ENCODE data around the gene PTCD2. TPM values are rescaled to one million over a fixed set of nuclear protein-coding genes. Genes with fewer than 3 reads are reported as not detected.
A peak's percentile ranks its signal among the peaks of the same experiment; 100 is the strongest.

PTCD2 gene
- total and polyA plus RNA-seq, 4 experiments from 2014 or later = 4.1 to 12.0 (median 8.9) TPM

- Histone ChIP-seq H3K4me3 (ENCODE audit: low read length in 2 of 2) (no peak overlapping the region), H3K36me3 (ENCODE audit: insufficient read depth, low read length) (peaks cover 10% of the 10 kb centered on the region), H3K27me3 (ENCODE audit: insufficient read depth, low read length) (no peaks in the 10 kb centered on the region), H3K9me3 (ENCODE audit: control insufficient read depth in 1 of 2, low read length in 2 of 2) (no peaks in the 10 kb centered on the region), H3K4me1 (ENCODE audit: insufficient read depth, low read length) (no peaks in the 10 kb centered on the region), H3K27ac (ENCODE audit: low read depth, low read length) (no peak overlapping the region)
- Mint-ChIP-seq H3K4me1 (peaks cover 0 to 1% (median 0%) of the 10 kb centered on the region in 4 donors), H3K36me3 (peaks cover 32 to 47% of the 10 kb centered on the region in 2 donors), H3K4me3 (no peak overlapping the region), H3K27ac (no peak overlapping the region), H3K9me3 (no peaks in the 10 kb centered on the region), H3K27me3 (no peaks in the 10 kb centered on the region)
- ChIA-PET CTCF (ENCODE audit: partially characterized antibody) (no interaction called here), POLR2A (ENCODE audit: partially characterized antibody) (no interaction called here)
- intact Hi-C loops (cut with micrococcal nuclease) = no loop called here
- no peak for DNase-seq
Observed at GRCh38 chr5:72346398-72346797, 26.2 kb downstream of the PTCD2 start.

GRCh38 chr5:72347801-72348308, 27.7 kb downstream of the PTCD2 start:
- Mint-ChIP-seq H3K4me1 (peaks cover 0 to 1% (median 0%) of the 10 kb centered on the region in 4 donors), H3K4me3 (no peak overlapping the region), H3K27ac (peak overlapping the region in 1 of 7 donors; percentile 8), H3K27me3 (no peaks in the 10 kb centered on the region), H3K9me3 (no peaks in the 10 kb centered on the region), H3K36me3 (peaks cover 26 to 52% of the 10 kb centered on the region in 2 donors)
- Histone ChIP-seq H3K27ac (ENCODE audit: low read depth, low read length) (no peak overlapping the region), H3K4me3 (ENCODE audit: low read length in 2 of 2) (no peak overlapping the region), H3K36me3 (ENCODE audit: insufficient read depth, low read length) (peaks cover 4% of the 10 kb centered on the region), H3K4me1 (ENCODE audit: insufficient read depth, low read length) (no peaks in the 10 kb centered on the region), H3K9me3 (ENCODE audit: control insufficient read depth in 1 of 2, low read length in 2 of 2) (no peaks in the 10 kb centered on the region), H3K27me3 (ENCODE audit: insufficient read depth, low read length) (no peaks in the 10 kb centered on the region)
- ChIA-PET POLR2A (ENCODE audit: partially characterized antibody) (no interaction called here), CTCF (ENCODE audit: partially characterized antibody) (interaction anchor here (1.3 kb wide), 1 partner anchor 39 kb away, joined by 3 read pairs; no protein-coding TSS in a partner anchor)
- intact Hi-C loops (cut with micrococcal nuclease) = no loop called here
- DNase-seq = no peak

GRCh38 chr5:72351376-72351775, 31.2 kb downstream of the PTCD2 start:
- H3K27ac ChIP-seq (ENCODE audit: low read depth, low read length) = no peak overlapping the region
- intact Hi-C loops (cut with micrococcal nuclease) = no loop called here
- no peak overlapping the region for H3K4me3 Mint-ChIP-seq
- H3K4me1 ChIP-seq (ENCODE audit: insufficient read depth, low read length) = no peaks in the 10 kb centered on the region
- H3K27me3 Mint-ChIP-seq = no peaks in the 10 kb centered on the region
- no peaks in the 10 kb centered on the region for H3K27me3 ChIP-seq (ENCODE audit: insufficient read depth, low read length)
- H3K9me3 Mint-ChIP-seq = no peaks in the 10 kb centered on the region
- H3K36me3 Mint-ChIP-seq = peaks cover 16 to 30% of the 10 kb centered on the region in 2 donors
- DNase-seq = no peak
- no peak overlapping the region for H3K27ac Mint-ChIP-seq
- CTCF ChIA-PET (ENCODE audit: partially characterized antibody) = no interaction called here
- POLR2A ChIA-PET (ENCODE audit: partially characterized antibody) = no interaction called here
- no peaks in the 10 kb centered on the region for H3K9me3 ChIP-seq (ENCODE audit: control insufficient read depth in 1 of 2, low read length in 2 of 2)
- no peaks in the 10 kb centered on the region for H3K36me3 ChIP-seq (ENCODE audit: insufficient read depth, low read length)
- H3K4me3 ChIP-seq (ENCODE audit: low read length in 2 of 2) = no peak overlapping the region
- H3K4me1 Mint-ChIP-seq = peaks cover 0 to 1% (median 0%) of the 10 kb centered on the region in 4 donors

GRCh38 chr5:72352616-72353015, 32.4 kb downstream of the PTCD2 start:
- no peak for DNase-seq

GRCh38 chr5:72353046-72353445, 32.9 kb downstream of the PTCD2 start:
- H3K27ac Mint-ChIP-seq = peak overlapping the region in 1 of 7 donors; percentile 28

More at GRCh38 chr5:72352616-72353015, 32.4 kb downstream of the PTCD2 start:
- Histone ChIP-seq H3K4me1 (ENCODE audit: insufficient read depth, low read length) (no peaks in the 10 kb centered on the region), H3K27ac (ENCODE audit: low read depth, low read length) (no peak overlapping the region), H3K36me3 (ENCODE audit: insufficient read depth, low read length) (no peaks in the 10 kb centered on the region), H3K9me3 (ENCODE audit: control insufficient read depth in 1 of 2, low read length in 2 of 2) (no peaks in the 10 kb centered on the region), H3K4me3 (ENCODE audit: low read length in 2 of 2) (no peak overlapping the region), H3K27me3 (ENCODE audit: insufficient read depth, low read length) (no peaks in the 10 kb centered on the region)
- peaks cover 0 to 1% (median 0%) of the 10 kb centered on the region in 4 donors for H3K4me1 Mint-ChIP-seq
- no peak overlapping the region for H3K4me3 Mint-ChIP-seq
- ChIA-PET CTCF (ENCODE audit: partially characterized antibody) (no interaction called here), POLR2A (ENCODE audit: partially characterized antibody) (no interaction called here)
- H3K9me3 Mint-ChIP-seq = no peaks in the 10 kb centered on the region
- intact Hi-C loops (cut with micrococcal nuclease) = no loop called here
- H3K36me3 Mint-ChIP-seq = peaks cover 15 to 26% of the 10 kb centered on the region in 2 donors
- H3K27ac Mint-ChIP-seq = no peak overlapping the region
- H3K27me3 Mint-ChIP-seq = no peaks in the 10 kb centered on the region

GRCh38 chr5:72355706-72356299, 35.6 kb downstream of the PTCD2 start:
- CTCF ChIA-PET (ENCODE audit: partially characterized antibody) = interaction anchor here (1.5 kb wide), 1 partner anchor 13 kb away, joined by 4 read pairs; no protein-coding TSS in a partner anchor
- intact Hi-C loops (cut with micrococcal nuclease) = no loop called here

More at GRCh38 chr5:72353046-72353445, 32.9 kb downstream of the PTCD2 start:
- H3K9me3 ChIP-seq (ENCODE audit: control insufficient read depth in 1 of 2, low read length in 2 of 2) = no peaks in the 10 kb centered on the region
- CTCF ChIA-PET (ENCODE audit: partially characterized antibody) = no interaction called here
- peaks cover 17 to 27% of the 10 kb centered on the region in 2 donors for H3K36me3 Mint-ChIP-seq
- H3K27me3 ChIP-seq (ENCODE audit: insufficient read depth, low read length) = no peaks in the 10 kb centered on the region
- H3K27ac ChIP-seq (ENCODE audit: low read depth, low read length) = no peak overlapping the region
- H3K4me3 Mint-ChIP-seq = no peak overlapping the region
- intact Hi-C loops (cut with micrococcal nuclease) = no loop called here
- no peaks in the 10 kb centered on the region for H3K4me1 ChIP-seq (ENCODE audit: insufficient read depth, low read length)
- H3K4me1 Mint-ChIP-seq = peaks cover 0 to 1% (median 0%) of the 10 kb centered on the region in 4 donors
- DNase-seq = no peak
- H3K36me3 ChIP-seq (ENCODE audit: insufficient read depth, low read length) = no peaks in the 10 kb centered on the region
- no peaks in the 10 kb centered on the region for H3K27me3 Mint-ChIP-seq
- H3K4me3 ChIP-seq (ENCODE audit: low read length in 2 of 2) = no peak overlapping the region
- no peaks in the 10 kb centered on the region for H3K9me3 Mint-ChIP-seq
- POLR2A ChIA-PET (ENCODE audit: partially characterized antibody) = no interaction called here

GRCh38 chr5:72356361-72356760, 36.2 kb downstream of the PTCD2 start:
- DNase-seq = no peak
- Histone ChIP-seq H3K27ac (ENCODE audit: low read depth, low read length) (no peak overlapping the region), H3K4me3 (ENCODE audit: low read length in 2 of 2) (no peak overlapping the region), H3K27me3 (ENCODE audit: insufficient read depth, low read length) (no peaks in the 10 kb centered on the region), H3K4me1 (ENCODE audit: insufficient read depth, low read length) (no peaks in the 10 kb centered on the region), H3K36me3 (ENCODE audit: insufficient read depth, low read length) (no peaks in the 10 kb centered on the region), H3K9me3 (ENCODE audit: control insufficient read depth in 1 of 2, low read length in 2 of 2) (no peaks in the 10 kb centered on the region)
- intact Hi-C loops (cut with micrococcal nuclease) = no loop called here
- Mint-ChIP-seq H3K36me3 (peaks cover 43 to 47% of the 10 kb centered on the region in 2 donors), H3K4me1 (no peaks in the 10 kb centered on the region), H3K9me3 (no peaks in the 10 kb centered on the region), H3K27ac (no peak overlapping the region), H3K27me3 (no peaks in the 10 kb centered on the region), H3K4me3 (no peak overlapping the region)
- CTCF ChIA-PET (ENCODE audit: partially characterized antibody) = interaction anchor here (1.5 to 1.9 kb wide), 2 partner anchors 10 to 13 kb away, joined by 4 to 6 read pairs; no protein-coding TSS in a partner anchor
- POLR2A ChIA-PET (ENCODE audit: partially characterized antibody) = no interaction called here

More at GRCh38 chr5:72355706-72356299, 35.6 kb downstream of the PTCD2 start:
- Mint-ChIP-seq H3K4me3 (no peak overlapping the region), H3K36me3 (peaks cover 37 to 47% of the 10 kb centered on the region in 2 donors), H3K27me3 (no peaks in the 10 kb centered on the region), H3K9me3 (no peaks in the 10 kb centered on the region), H3K27ac (no peak overlapping the region), H3K4me1 (no peaks in the 10 kb centered on the region)
- Histone ChIP-seq H3K4me3 (ENCODE audit: low read length in 2 of 2) (no peak overlapping the region), H3K27ac (ENCODE audit: low read depth, low read length) (no peak overlapping the region), H3K4me1 (ENCODE audit: insufficient read depth, low read length) (no peaks in the 10 kb centered on the region), H3K36me3 (ENCODE audit: insufficient read depth, low read length) (no peaks in the 10 kb centered on the region), H3K9me3 (ENCODE audit: control insufficient read depth in 1 of 2, low read length in 2 of 2) (no peaks in the 10 kb centered on the region), H3K27me3 (ENCODE audit: insufficient read depth, low read length) (no peaks in the 10 kb centered on the region)
- POLR2A ChIA-PET (ENCODE audit: partially characterized antibody) = no interaction called here
- no peak for DNase-seq
